Loucy (cell line): ENCODE data around the gene C5orf46.

Experiments
- H2AFZ ChIP-seq: fragments of 200-600 bp; sonication (generic); 2 replicates; pipeline ENCODE4 v1.6.0; 2016; ENCODE audit warnings: antibody characterized with exemption, mild to moderate bottlenecking, low read length, moderate library complexity
- H3F3A ChIP-seq: fragments of 200-600 bp; 2 replicates; pipeline ENCODE4 v1.6.0; 2016; ENCODE audit warnings: antibody characterized with exemption, low read depth, mild to moderate bottlenecking
- H3K27me3 ChIP-seq: fragments of 200-600 bp; sonication (generic); 2 replicates; pipeline ENCODE4 v1.6.1; 2014; ENCODE audit warnings: low read length, mild to moderate bottlenecking; ENCODE audit not compliant: insufficient read depth, poor library complexity, severe bottlenecking
- H3K36me3 ChIP-seq: fragments of 200-600 bp; sonication (generic); 2 replicates; pipeline ENCODE4 v1.6.1; 2016; ENCODE audit warnings: low read length; ENCODE audit not compliant: insufficient read depth
- H3K4me1 ChIP-seq: fragments of 200-600 bp; sonication (generic); 2 replicates; pipeline ENCODE4 v1.5.1; 2014; ENCODE audit warnings: low read length, mild to moderate bottlenecking; ENCODE audit not compliant: insufficient read depth, poor library complexity, severe bottlenecking
- H3K4me2 ChIP-seq: fragments of 200-600 bp; sonication (generic); 2 replicates; pipeline ENCODE4 v1.6.0; 2014; ENCODE audit warnings: antibody characterized with exemption, low read length, low read depth, mild to moderate bottlenecking; ENCODE audit not compliant: poor library complexity, severe bottlenecking
- H3K4me3 ChIP-seq: fragments of 200-600 bp; sonication (generic); 2 replicates; pipeline ENCODE4 v1.5.1; 2014; ENCODE audit warnings: low read length, mild to moderate bottlenecking, mixed read lengths; ENCODE audit not compliant: poor library complexity, severe bottlenecking
- H3K79me2 ChIP-seq: fragments of 200-600 bp; sonication (generic); 2 replicates; pipeline ENCODE4 v1.6.1; 2014; ENCODE audit warnings: low read length; ENCODE audit not compliant: insufficient read depth
- H3K9ac ChIP-seq: fragments of 200-600 bp; sonication (generic); 2 replicates; pipeline ENCODE4 v1.6.0; 2014; ENCODE audit warnings: mild to moderate bottlenecking, low read depth, low read length, moderate library complexity; ENCODE audit not compliant: poor library complexity, severe bottlenecking
- H3K9me2 ChIP-seq: fragments of 200-600 bp; sonication (generic); replicated peaks from 2 replicates; pipeline ENCODE4 v1.6.1; 2016; ENCODE audit warnings: low read depth, low read length, mixed read lengths
- H3K9me3 ChIP-seq: fragments of 200-600 bp; sonication (generic); 2 replicates; pipeline ENCODE4 v1.6.1; 2014; ENCODE audit warnings: mild to moderate bottlenecking, antibody characterized with exemption, low read length, low read depth; ENCODE audit not compliant: insufficient read depth
- H4K20me1 ChIP-seq: fragments of 200-600 bp; sonication (generic); 2 replicates; pipeline ENCODE4 v1.6.0; 2014; ENCODE audit warnings: antibody characterized with exemption, low read length, mild to moderate bottlenecking; ENCODE audit not compliant: insufficient read depth, poor library complexity, severe bottlenecking
- CTCF ChIP-seq: fragments of 200-600 bp; sonication (generic); conservative IDR thresholded peaks from 2 replicates; pipeline ENCODE4 v1.5.1; 2014; ENCODE audit warnings: mild to moderate bottlenecking, antibody characterized with exemption, low read length
- EZH2phosphoT487 ChIP-seq: fragments of 200-600 bp; IDR thresholded peaks from 2 replicates; pipeline ENCODE4 v1.6.1; 2018; ENCODE audit warnings: antibody characterized with exemption, mild to moderate bottlenecking, moderate library complexity, borderline replicate concordance

C5orf46 gene

GRCh38 chr5:147852365-147852764 lies 54.0 kb downstream of the C5orf46 start:
- no peaks in the 10 kb centered on the region for H3K27me3 ChIP-seq
- H3K4me1 ChIP-seq: no peaks in the 10 kb centered on the region
- H3F3A ChIP-seq: no peaks in the 10 kb centered on the region
- H2AFZ ChIP-seq: no peak overlapping the region
- no peaks in the 10 kb centered on the region for H3K36me3 ChIP-seq
- no peak overlapping the region for H3K9ac ChIP-seq
- no peaks in the 10 kb centered on the region for H3K9me2 ChIP-seq
- no peak overlapping the region for H3K4me3 ChIP-seq
- no peak overlapping the region for H3K4me2 ChIP-seq
- TF ChIP-seq CTCF (no peak), EZH2phosphoT487 (no peak)
- no peaks in the 10 kb centered on the region for H4K20me1 ChIP-seq
- H3K9me3 ChIP-seq: no peaks in the 10 kb centered on the region
- H3K79me2 ChIP-seq: no peaks in the 10 kb centered on the region

GRCh38 chr5:147851578-147851977 lies 54.8 kb downstream of the C5orf46 start:
- H3K4me3 ChIP-seq: no peak overlapping the region
- no peak overlapping the region for H2AFZ ChIP-seq
- H3K79me2 ChIP-seq: no peaks in the 10 kb centered on the region
- no peaks in the 10 kb centered on the region for H3K9me2 ChIP-seq
- no peak for TF ChIP-seq EZH2phosphoT487
- TF ChIP-seq CTCF: no peak
- H4K20me1 ChIP-seq: no peaks in the 10 kb centered on the region
- no peaks in the 10 kb centered on the region for H3K9me3 ChIP-seq
- H3F3A ChIP-seq: no peaks in the 10 kb centered on the region
- peaks cover 5% of the 10 kb centered on the region for H3K27me3 ChIP-seq
- no peaks in the 10 kb centered on the region for H3K4me1 ChIP-seq
- no peaks in the 10 kb centered on the region for H3K36me3 ChIP-seq
- no peak overlapping the region for H3K4me2 ChIP-seq
- no peak overlapping the region for H3K9ac ChIP-seq

GRCh38 chr5:147849226-147849625 lies 57.1 kb downstream of the C5orf46 start:
- Histone ChIP-seq H3F3A (no peaks in the 10 kb centered on the region), H2AFZ (no peak overlapping the region), H3K9ac (no peak overlapping the region), H3K79me2 (no peaks in the 10 kb centered on the region), H3K4me3 (no peak overlapping the region), H3K36me3 (no peaks in the 10 kb centered on the region), H3K4me2 (no peak overlapping the region), H3K4me1 (no peaks in the 10 kb centered on the region), H3K27me3 (peaks cover 5% of the 10 kb centered on the region), H4K20me1 (no peaks in the 10 kb centered on the region), H3K9me3 (no peaks in the 10 kb centered on the region), H3K9me2 (no peaks in the 10 kb centered on the region)
- TF ChIP-seq EZH2phosphoT487: no peak
- no peak for TF ChIP-seq CTCF
